ENCODE results near the gene ACIN1. TPM values are rescaled to one million over a fixed set of nuclear protein-coding genes. Genes with fewer than 3 reads are reported as not detected.
A peak's percentile ranks its signal among the peaks of the same experiment; 100 is the strongest.

The ACIN1 gene
- total and polyA plus RNA-seq, 2 of the 13 experiments (the other 11 are each of a cell fraction or from before 2014, with no cell fraction given): 165 to 183 TPM

- no peak; the same call in 1 of the 2 replicates for TF ChIP-seq ZBTB21 (CRISPR knock-in tag; IDR thresholded peaks at IDR 0.05)
- TF ChIP-seq TAF15 (IDR thresholded peaks at IDR 0.05; ENCODE audit: low read depth, low read length, poor library complexity, severe bottlenecking): peak; percentile 62
- peak; percentile 82; the same call in 1 of the 2 replicates for TF ChIP-seq MXD1 (CRISPR knock-in tag; IDR thresholded peaks at IDR 0.05)
- peak; percentile 93; the same call in 1 of the 2 replicates for TF ChIP-seq TOPORS (CRISPR knock-in tag; IDR thresholded peaks at IDR 0.05)
- TF ChIP-seq LCORL (IDR thresholded peaks at IDR 0.05): no peak
- peak; percentile 80 for TF ChIP-seq LCORL (CRISPR knock-in tag; IDR thresholded peaks at IDR 0.05)
- 0 out of 2 replicates have a peak, but pooled peaks have one; percentile 80 for TF ChIP-seq PCBP1 (IDR thresholded peaks at IDR 0.05; ENCODE audit: borderline replicate concordance, low read depth, low read length)
- TF ChIP-seq REST (IDR thresholded peaks at IDR 0.05; ENCODE audit: borderline replicate concordance in 1 of 2, low read depth in 1 of 2, low read length in 2 of 2): peak in 1 of 2 experiments; percentile 75; a peak in 1 of 4 replicates
- TF ChIP-seq ZNF652 (CRISPR knock-in tag; IDR thresholded peaks at IDR 0.05; ENCODE audit: borderline replicate concordance, low read depth): 0 out of 2 replicates have a peak, but pooled peaks have one; percentile 9
- TF ChIP-seq SAP130 (CRISPR knock-in tag; IDR thresholded peaks at IDR 0.05; ENCODE audit: low read depth): peak; percentile 91
- peak; percentile 81 for TF ChIP-seq SIN3B (IDR thresholded peaks at IDR 0.05; ENCODE audit: low read length)
- TF ChIP-seq PLRG1 (conservative IDR thresholded peaks at IDR 0.05): no peak
- TF ChIP-seq SOX13 (IDR thresholded peaks at IDR 0.05): no peak
- TF ChIP-seq SOX13 (CRISPR knock-in tag; conservative IDR thresholded peaks at IDR 0.05 in 1 of 2, IDR thresholded peaks at IDR 0.05 in 1 of 2): peak in 1 of 2 experiments; percentile 34; a peak in 2 of 4 replicates
- no peak for TF ChIP-seq ZNF207 (IDR thresholded peaks at IDR 0.05; ENCODE audit: borderline replicate concordance)
- TF ChIP-seq SMAD1 (CRISPR knock-in tag; IDR thresholded peaks at IDR 0.05; ENCODE audit: borderline replicate concordance, low read depth): peak; percentile 96; the same call in 1 of the 2 replicates
- TF ChIP-seq CHCHD3 (CRISPR knock-in tag; IDR thresholded peaks at IDR 0.05): no peak
- peak; percentile 94 for TF ChIP-seq ASH2L (IDR thresholded peaks at IDR 0.05; ENCODE audit: insufficient read length, low read depth, low read length)
- peak; percentile 59; the same call in 1 of the 2 replicates for TF ChIP-seq ZBTB26 (CRISPR knock-in tag; IDR thresholded peaks at IDR 0.05; ENCODE audit: borderline replicate concordance)
- no peak; the same call in 1 of the 2 replicates for TF ChIP-seq MYNN (CRISPR knock-in tag; IDR thresholded peaks at IDR 0.05; ENCODE audit: low read depth)
- peak; percentile 92 for TF ChIP-seq ZNF792 (CRISPR knock-in tag; IDR thresholded peaks at IDR 0.05)
- no peak; the same call in 1 of the 2 replicates for TF ChIP-seq HMG20B (CRISPR knock-in tag; conservative IDR thresholded peaks at IDR 0.05)
- TF ChIP-seq KLF15 (CRISPR knock-in tag; IDR thresholded peaks at IDR 0.05; ENCODE audit: borderline replicate concordance): no peak
- TF ChIP-seq FOXK1 (CRISPR knock-in tag; IDR thresholded peaks at IDR 0.05; ENCODE audit: borderline replicate concordance, low read depth): no peak; the same call in 1 of the 2 replicates
- no peak; the same call in 1 of the 2 replicates for TF ChIP-seq ZNF460 (CRISPR knock-in tag; IDR thresholded peaks at IDR 0.05; ENCODE audit: borderline replicate concordance)
- TF ChIP-seq TBX2 (CRISPR knock-in tag; IDR thresholded peaks at IDR 0.05; ENCODE audit: borderline replicate concordance): peak; percentile 61; the same call in 1 of the 2 replicates
Measured at GRCh38 chr14:23071244-23071920, 23.6 kb downstream of the ACIN1 start (continued).

All from HepG2 (cell line).